ENCODE results near the gene C2orf68. TPM values are rescaled to one million over a fixed set of nuclear protein-coding genes. Genes with fewer than 3 reads are reported as not detected.

Gene C2orf68
- 16.0 and 20.0 TPM in 2 replicates for total RNA-seq

GRCh38 chr2:85611705-85612587 is at the start of gene C2orf68:
Gene C2orf68, minus strand, starts transcription at chr2:85612066. Its CDS starts 82 bp downstream, at chr2:85611984.

GRCh38 chr2:85602476-85603234 is 9.2 kb downstream of the C2orf68 start, which contains the start of gene TMEM150A:
Gene TMEM150A, minus strand, starts transcription at chr2:85602698. Its CDS starts 750 bp downstream, at chr2:85601948.

GRCh38 chr2:85595301-85596025 is 16.4 kb downstream of the C2orf68 start, which contains the start of gene RNF181:
Gene RNF181, plus strand, starts transcription at chr2:85595745. Its CDS starts 19 bp downstream, at chr2:85595764.

GRCh38 chr2:85584354-85584856 is 27.5 kb downstream of the C2orf68 start, which contains the start of gene VAMP5:
Gene VAMP5, plus strand, starts transcription at chr2:85584431. Its CDS starts 60 bp downstream, at chr2:85584491.

GRCh38 chr2:85577386-85578242 is 34.3 kb downstream of the C2orf68 start, which contains the start of gene VAMP8:
Gene VAMP8, plus strand, starts transcription at chr2:85577586. Its CDS starts 61 bp downstream, at chr2:85577647.

GRCh38 chr2:85561280-85562212 is 50.3 kb downstream of the C2orf68 start, which contains the start of gene GGCX:
Gene GGCX, minus strand, starts transcription at chr2:85561493. Its CDS starts 65 bp downstream, at chr2:85561428.

Other genes with a start within 250 kb of the C2orf68 start
- gene CAPG, start 201.7 kb downstream of the C2orf68 start, total RNA-seq = 625 and 657 TPM in 2 replicates
- not detected in 2 replicates for gene SH2D6, start 193.4 kb downstream of the C2orf68 start, total RNA-seq
- 49.4 and 75.9 TPM in 2 replicates for gene MAT2A, start 72.9 kb downstream of the C2orf68 start, total RNA-seq
- gene GGCX, start 50.6 kb downstream of the C2orf68 start, total RNA-seq = 27.3 and 35.4 TPM in 2 replicates
- 36.2 and 42.2 TPM in 2 replicates for gene VAMP8, start 34.5 kb downstream of the C2orf68 start, total RNA-seq
- gene VAMP5, start 27.6 kb downstream of the C2orf68 start, total RNA-seq = 4.1 TPM in 1 of 2 replicates, not detected in the other
- gene RNF181, start 16.3 kb downstream of the C2orf68 start, total RNA-seq = 221 and 249 TPM in 2 replicates
- 10.7 and 12.8 TPM in 2 replicates for gene TMEM150A, start 9.4 kb downstream of the C2orf68 start, total RNA-seq
- 32.8 and 36.4 TPM in 2 replicates for gene USP39, start 4.1 kb upstream of the C2orf68 start, total RNA-seq
- gene SFTPB, start 56.1 kb upstream of the C2orf68 start, total RNA-seq = not detected in 2 replicates
- gene GNLY, start 82.3 kb upstream of the C2orf68 start, total RNA-seq = not detected in 2 replicates
- gene ATOH8, start 141.9 kb upstream of the C2orf68 start, total RNA-seq = 0.96 TPM in 1 of 2 replicates, not detected in the other